ENCODE data around the gene SLC1A4. TPM values are rescaled to one million over a fixed set of nuclear protein-coding genes. Genes with fewer than 3 reads are reported as not detected.

The SLC1A4 gene
- total and polyA plus RNA-seq, 4 donors = 3.4 to 23.4 (median 9.6) TPM

DNA sequence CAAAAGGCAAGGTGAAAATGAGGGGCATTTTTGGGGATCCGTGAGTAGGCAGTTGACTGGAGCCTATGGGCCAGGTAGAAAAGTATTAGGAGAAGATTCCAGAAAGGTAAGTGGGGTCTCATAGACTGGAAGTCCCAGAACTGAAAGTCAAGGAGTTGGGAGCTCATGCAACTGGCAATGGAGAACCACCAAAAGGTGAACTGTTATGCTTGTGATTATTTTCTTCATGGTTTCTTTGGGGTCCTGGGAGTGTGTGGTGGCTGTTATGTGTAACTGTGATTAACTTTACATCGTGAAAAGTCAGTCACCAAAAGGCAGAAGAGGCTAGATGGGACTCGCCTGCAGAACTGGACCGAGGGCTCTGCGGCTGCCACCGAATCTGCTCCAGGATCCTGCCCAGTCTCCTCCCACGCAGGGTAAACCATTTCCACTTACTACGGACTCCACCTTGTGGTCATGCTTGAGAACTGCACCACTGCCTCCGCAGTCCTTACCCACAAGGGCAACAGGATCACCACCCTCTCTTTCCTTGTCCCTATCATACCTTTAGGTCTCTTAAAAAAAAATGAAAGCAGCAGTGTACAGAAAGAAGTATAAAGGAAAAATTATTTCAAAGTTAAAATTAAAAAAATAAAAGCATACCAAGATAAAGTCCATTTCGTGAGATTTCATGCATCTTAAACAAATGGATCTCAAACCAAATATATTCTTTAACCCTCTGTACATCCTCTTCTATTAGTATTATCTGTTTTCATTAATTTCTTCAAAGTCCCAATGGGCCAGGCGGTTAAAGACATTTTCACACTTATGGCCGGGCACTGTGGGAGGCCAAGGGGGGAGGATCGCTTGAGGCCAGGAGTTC lies 51.4 kb downstream of the SLC1A4 start:
- DNase-seq (ENCODE audit: low spot score) = peak; percentile 78
- Histone ChIP-seq H3K27me3 (ENCODE audit: control insufficient read depth in 4 of 4, insufficient read depth in 4 of 4, low read length in 3 of 4) (no peaks in the 10 kb centered on the region), H3K36me3 (ENCODE audit: control insufficient read depth in 4 of 4, insufficient read depth in 3 of 4, low read depth in 1 of 4, low read length in 3 of 4) (no peaks in the 10 kb centered on the region), H3K4me1 (ENCODE audit: control insufficient read depth in 4 of 4, insufficient read depth in 4 of 4, low read length in 3 of 4) (peaks cover 0 to 5% (median 4%) of the 10 kb centered on the region in 4 donors), H3K9ac (ENCODE audit: low read depth in 1 of 2, low read length in 2 of 2) (peak overlapping the region in 1 of 2 donors; percentile 39), H3K9me3 (ENCODE audit: control insufficient read depth in 4 of 4, low read length in 3 of 4) (peaks cover 0 to 3% (median 0%) of the 10 kb centered on the region in 4 donors), H3K4me3 (ENCODE audit: low read depth in 1 of 3, low read length in 3 of 3) (no peak overlapping the region), H3K27ac (ENCODE audit: low read depth in 1 of 2, low read length in 2 of 2) (no peak overlapping the region)
- WGBS = 27% methylated on average over 13 of the region's 13 CpGs
- TF ChIP-seq REST (IDR thresholded peaks at IDR 0.05) = no peak
- TF ChIP-seq CTCF (IDR thresholded peaks at IDR 0.05; ENCODE audit: low read depth, low read length, missing input control) = peak; percentile 99
- no peak for TF ChIP-seq HNF4G (IDR thresholded peaks at IDR 0.05)
- TF ChIP-seq, protein P1, sequence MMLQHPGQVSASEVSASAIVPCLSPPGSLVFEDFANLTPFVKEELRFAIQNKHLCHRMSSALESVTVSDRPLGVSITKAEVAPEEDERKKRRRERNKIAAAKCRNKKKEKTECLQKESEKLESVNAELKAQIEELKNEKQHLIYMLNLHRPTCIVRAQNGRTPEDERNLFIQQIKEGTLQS (IDR thresholded peaks at IDR 0.05) = no peak
- no peak for TF ChIP-seq ZBTB33 (IDR thresholded peaks at IDR 0.05)
- TF ChIP-seq JUND (IDR thresholded peaks at IDR 0.05) = no peak
- TF ChIP-seq EGR1 (IDR thresholded peaks at IDR 0.05; ENCODE audit: low read depth in 2 of 2) = peak; percentile 94 to 95
- TF ChIP-seq RXRA (IDR thresholded peaks at IDR 0.05) = peak in 1 of 2 donors; percentile 30
- TF ChIP-seq TAF1 (conservative IDR thresholded peaks at IDR 0.05) = no peak
- TF ChIP-seq SP1 (IDR thresholded peaks at IDR 0.05) = no peak
- TF ChIP-seq FOXA2 (IDR thresholded peaks at IDR 0.05) = peak; percentile 8
- no peak for TF ChIP-seq NR2F2 (IDR thresholded peaks at IDR 0.05)
- peak; percentile 97 to 98 for TF ChIP-seq RAD21 (IDR thresholded peaks at IDR 0.05)
- TF ChIP-seq, protein P2, sequence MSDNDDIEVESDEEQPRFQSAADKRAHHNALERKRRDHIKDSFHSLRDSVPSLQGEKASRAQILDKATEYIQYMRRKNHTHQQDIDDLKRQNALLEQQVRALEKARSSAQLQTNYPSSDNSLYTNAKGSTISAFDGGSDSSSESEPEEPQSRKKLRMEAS (IDR thresholded peaks at IDR 0.05) = no peak
- no peak for TF ChIP-seq FOXA1 (IDR thresholded peaks at IDR 0.05)
- peak; percentile 31 for TF ChIP-seq YY1 (IDR thresholded peaks at IDR 0.05)
- no peak for TF ChIP-seq HNF4A (conservative IDR thresholded peaks at IDR 0.05)
- no peak for TF ChIP-seq GABPA (IDR thresholded peaks at IDR 0.05 in 1 of 2, conservative IDR thresholded peaks at IDR 0.05 in 1 of 2)

All from liver (tissue), 9 donors.